GM12864 (cell line): ENCODE measurements around the gene SLC8B1.

Source experiments
- DNase-seq: peaks from one replicate; pipeline ENCODE4 v3.0.0-alpha.2; 2011; ENCODE audit warnings: low read depth
- H3K4me3 ChIP-seq: 2 replicates; pipeline ENCODE4 v1.5.1; 2011; ENCODE audit warnings: mild to moderate bottlenecking, low read depth, low read length, control low read depth
- TF ChIP-seq, protein P1 (sequence below): IDR thresholded peaks from 2 replicates; pipeline ENCODE4 v1.5.1; 2011; ENCODE audit warnings: low read depth, mild to moderate bottlenecking, moderate library complexity, low read length, control low read depth, inconsistent platforms; ENCODE audit errors: missing control alignments

SLC8B1 gene

GRCh38 chr12:113332688-113333417 lies 2.1 kb downstream of the SLC8B1 start:
- TF ChIP-seq, protein P1, sequence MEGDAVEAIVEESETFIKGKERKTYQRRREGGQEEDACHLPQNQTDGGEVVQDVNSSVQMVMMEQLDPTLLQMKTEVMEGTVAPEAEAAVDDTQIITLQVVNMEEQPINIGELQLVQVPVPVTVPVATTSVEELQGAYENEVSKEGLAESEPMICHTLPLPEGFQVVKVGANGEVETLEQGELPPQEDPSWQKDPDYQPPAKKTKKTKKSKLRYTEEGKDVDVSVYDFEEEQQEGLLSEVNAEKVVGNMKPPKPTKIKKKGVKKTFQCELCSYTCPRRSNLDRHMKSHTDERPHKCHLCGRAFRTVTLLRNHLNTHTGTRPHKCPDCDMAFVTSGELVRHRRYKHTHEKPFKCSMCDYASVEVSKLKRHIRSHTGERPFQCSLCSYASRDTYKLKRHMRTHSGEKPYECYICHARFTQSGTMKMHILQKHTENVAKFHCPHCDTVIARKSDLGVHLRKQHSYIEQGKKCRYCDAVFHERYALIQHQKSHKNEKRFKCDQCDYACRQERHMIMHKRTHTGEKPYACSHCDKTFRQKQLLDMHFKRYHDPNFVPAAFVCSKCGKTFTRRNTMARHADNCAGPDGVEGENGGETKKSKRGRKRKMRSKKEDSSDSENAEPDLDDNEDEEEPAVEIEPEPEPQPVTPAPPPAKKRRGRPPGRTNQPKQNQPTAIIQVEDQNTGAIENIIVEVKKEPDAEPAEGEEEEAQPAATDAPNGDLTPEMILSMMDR, result no peak
- DNase-seq, result no peak
- H3K4me3 ChIP-seq, result no peak overlapping the region

- H3K4me3 ChIP-seq, result no peak overlapping the region
- no peak for DNase-seq
- TF ChIP-seq, protein P1, result no peak
Observed at GRCh38 chr12:113330505-113330904, 4.4 kb downstream of the SLC8B1 start.

- TF ChIP-seq, protein P1, result no peak
- no peak overlapping the region for H3K4me3 ChIP-seq
- no peak for DNase-seq
Observed at GRCh38 chr12:113329791-113330417, 5.0 kb downstream of the SLC8B1 start.

GRCh38 chr12:113329022-113329790 lies 5.7 kb downstream of the SLC8B1 start:
- H3K4me3 ChIP-seq, result no peak overlapping the region
- no peak for DNase-seq
- TF ChIP-seq, protein P1, result no peak

- no peak for DNase-seq
- H3K4me3 ChIP-seq, result no peak overlapping the region
- TF ChIP-seq, protein P1, result no peak
Observed at GRCh38 chr12:113328368-113328889, 6.5 kb downstream of the SLC8B1 start.

- TF ChIP-seq, protein P1, result no peak
Observed at GRCh38 chr12:113326775-113327395, 8.0 kb downstream of the SLC8B1 start.

More at GRCh38 chr12:113326775-113327395, 8.0 kb downstream of the SLC8B1 start:
- H3K4me3 ChIP-seq, result no peak overlapping the region
- DNase-seq, result no peak
